ENCODE data around the gene KXD1.

The KXD1 gene

DNA sequence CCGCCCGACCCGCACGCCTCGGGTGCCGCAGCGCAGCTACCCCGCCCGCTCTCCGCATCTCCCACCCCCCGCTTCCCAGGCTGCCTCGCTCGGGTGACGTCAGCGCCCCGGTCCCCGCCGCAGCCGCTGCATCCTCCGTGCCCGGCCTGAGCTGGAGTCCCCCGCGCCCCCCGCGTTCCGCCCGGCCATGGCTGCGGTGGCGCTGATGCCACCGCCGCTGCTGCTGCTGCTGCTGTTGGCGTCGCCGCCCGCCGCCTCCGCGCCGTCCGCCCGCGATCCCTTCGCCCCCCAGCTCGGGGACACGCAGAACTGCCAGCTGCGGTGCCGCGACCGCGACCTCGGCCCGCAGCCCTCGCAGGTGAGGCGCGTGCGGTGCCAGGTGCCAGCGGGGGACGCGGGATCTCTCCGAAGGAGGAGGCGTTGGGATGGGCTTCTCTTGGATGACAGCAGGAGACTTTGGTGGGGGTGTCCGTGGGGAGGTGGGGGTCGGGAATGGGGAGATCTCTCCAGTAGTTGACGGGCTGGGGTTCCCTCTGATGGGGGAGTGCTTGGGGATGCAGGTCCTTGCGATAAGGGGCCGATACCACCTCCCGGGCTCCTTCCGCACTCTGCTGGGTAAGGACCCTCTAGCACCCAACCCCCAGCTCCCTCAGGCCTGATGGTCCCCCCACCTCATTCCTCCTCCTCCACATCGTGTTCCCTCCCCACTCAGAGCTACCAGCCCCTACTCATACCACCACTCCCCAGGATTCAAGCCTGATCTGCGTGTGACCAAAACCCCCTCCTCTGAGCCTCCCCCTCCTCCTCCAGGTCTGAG, 55.3 kb downstream of the KXD1 start, which contains the start of gene TMEM59L:
Gene TMEM59L (plus strand): TSS at position 99 of the 817 bp plus-strand sequence. CDS start 89 bp downstream, at position 188.
- peak; percentile 89 for DNase-seq (ENCODE audit: insufficient read length, low spot score)
- no peak for FAIRE-seq
- TF ChIP-seq, protein P1, sequence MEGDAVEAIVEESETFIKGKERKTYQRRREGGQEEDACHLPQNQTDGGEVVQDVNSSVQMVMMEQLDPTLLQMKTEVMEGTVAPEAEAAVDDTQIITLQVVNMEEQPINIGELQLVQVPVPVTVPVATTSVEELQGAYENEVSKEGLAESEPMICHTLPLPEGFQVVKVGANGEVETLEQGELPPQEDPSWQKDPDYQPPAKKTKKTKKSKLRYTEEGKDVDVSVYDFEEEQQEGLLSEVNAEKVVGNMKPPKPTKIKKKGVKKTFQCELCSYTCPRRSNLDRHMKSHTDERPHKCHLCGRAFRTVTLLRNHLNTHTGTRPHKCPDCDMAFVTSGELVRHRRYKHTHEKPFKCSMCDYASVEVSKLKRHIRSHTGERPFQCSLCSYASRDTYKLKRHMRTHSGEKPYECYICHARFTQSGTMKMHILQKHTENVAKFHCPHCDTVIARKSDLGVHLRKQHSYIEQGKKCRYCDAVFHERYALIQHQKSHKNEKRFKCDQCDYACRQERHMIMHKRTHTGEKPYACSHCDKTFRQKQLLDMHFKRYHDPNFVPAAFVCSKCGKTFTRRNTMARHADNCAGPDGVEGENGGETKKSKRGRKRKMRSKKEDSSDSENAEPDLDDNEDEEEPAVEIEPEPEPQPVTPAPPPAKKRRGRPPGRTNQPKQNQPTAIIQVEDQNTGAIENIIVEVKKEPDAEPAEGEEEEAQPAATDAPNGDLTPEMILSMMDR (IDR thresholded peaks at IDR 0.05; ENCODE audit: insufficient read depth, missing control alignments): no peak

DNA sequence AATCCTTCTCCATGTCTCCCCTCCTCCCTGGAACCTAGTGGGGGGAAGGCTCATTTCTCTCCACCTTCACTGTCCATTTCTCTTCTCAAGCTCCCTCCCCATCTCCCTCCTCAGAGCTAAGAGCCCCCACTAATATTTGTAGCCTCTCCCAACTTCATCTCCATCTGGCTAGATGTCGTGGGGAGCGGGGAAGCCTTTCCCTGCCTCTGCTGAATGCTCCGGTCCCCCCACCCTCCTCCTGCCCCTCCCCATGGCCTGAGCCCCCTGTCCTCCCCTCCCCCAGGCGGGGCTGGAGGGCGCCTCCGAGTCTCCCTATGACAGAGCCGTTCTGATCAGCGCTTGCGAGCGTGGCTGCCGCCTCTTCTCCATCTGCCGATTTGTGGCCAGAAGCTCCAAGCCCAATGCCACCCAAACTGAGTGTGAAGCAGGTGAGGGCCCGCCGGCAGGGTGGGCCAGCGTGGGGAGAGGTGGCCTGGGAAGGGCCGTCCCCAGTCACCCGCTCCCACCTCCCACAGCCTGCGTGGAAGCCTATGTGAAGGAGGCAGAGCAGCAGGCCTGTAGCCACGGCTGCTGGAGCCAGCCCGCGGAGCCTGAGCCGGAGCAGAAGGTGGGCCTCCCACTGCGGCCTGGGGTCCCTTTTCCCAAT, 56.0 kb downstream of the KXD1 start:
- TF ChIP-seq, protein P1 (IDR thresholded peaks at IDR 0.05; ENCODE audit: insufficient read depth, missing control alignments): no peak
- no peak for DNase-seq (ENCODE audit: insufficient read length, low spot score)
- no peak for FAIRE-seq

DNA sequence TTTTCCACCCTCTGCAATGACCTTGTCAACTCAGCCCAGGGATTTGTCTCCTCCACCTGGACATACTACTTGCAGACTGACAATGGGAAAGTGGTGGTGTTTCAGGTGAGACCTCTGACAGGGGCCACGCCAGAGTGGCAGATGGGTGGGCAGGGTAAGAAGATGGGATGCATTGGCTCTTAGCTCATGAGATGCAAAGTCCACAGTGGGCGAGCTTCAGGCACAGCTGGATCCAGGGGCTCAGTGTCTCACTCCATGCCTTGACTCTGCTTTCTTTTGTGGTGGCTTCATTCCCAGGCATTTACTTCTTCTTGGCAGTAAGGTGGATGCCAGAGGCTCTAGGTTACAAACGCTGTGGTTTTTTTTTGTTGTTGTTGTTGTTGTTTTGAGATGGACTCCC, 58.4 kb downstream of the KXD1 start:
- TF ChIP-seq, protein P1 (IDR thresholded peaks at IDR 0.05; ENCODE audit: insufficient read depth, missing control alignments): no peak
- FAIRE-seq (no peak), DNase-seq (ENCODE audit: insufficient read length, low spot score) (no peak)

- DNase-seq (ENCODE audit: insufficient read length, low spot score) (no peak), FAIRE-seq (no peak)
- TF ChIP-seq, protein P1 (IDR thresholded peaks at IDR 0.05; ENCODE audit: insufficient read depth, missing control alignments): no peak
Observed at GRCh38 chr19:18617562-18617961, 59.9 kb downstream of the KXD1 start.

GRCh38 chr19:18618236-18618635, 60.6 kb downstream of the KXD1 start:
- TF ChIP-seq, protein P1 (IDR thresholded peaks at IDR 0.05; ENCODE audit: insufficient read depth, missing control alignments): no peak
- no peak for DNase-seq (ENCODE audit: insufficient read length, low spot score)
- no peak for FAIRE-seq

Measured in D721Med (cell line).